Thymus (tissue), 14 donors: ENCODE measurements around the gene NPPC. TPM values are rescaled to one million over a fixed set of nuclear protein-coding genes. Genes with fewer than 3 reads are reported as not detected.
A peak's percentile ranks its signal among the peaks of the same experiment; 100 is the strongest.

Experiments
- DNase-seq, 9 donors: peaks; one replicate each; pipeline ENCODE4 v3.0.0-alpha.2; 2013; ENCODE audit warnings: low spot score in 9 of 9, low read depth in 6 of 9, missing footprints in 1 of 9
- H3K27ac ChIP-seq, 2 donors: one replicate each; pipeline ENCODE4 v1.5.1; 2013; ENCODE audit warnings: control low read depth in 1 of 2, low read depth in 1 of 2, low read length in 1 of 2, mild to moderate bottlenecking in 1 of 2, moderate library complexity in 1 of 2
- H3K27me3 ChIP-seq, 2 donors: one replicate each; pipeline ENCODE4 v1.5.1; 2013; ENCODE audit warnings: low read length in 1 of 2; ENCODE audit not compliant: control insufficient read depth in 2 of 2, insufficient read depth in 1 of 2
- H3K36me3 ChIP-seq, 2 donors: one replicate each; pipeline ENCODE4 v1.5.1; 2013; ENCODE audit warnings: low read length in 1 of 2, mild to moderate bottlenecking in 1 of 2, moderate library complexity in 1 of 2; ENCODE audit not compliant: control insufficient read depth in 2 of 2, insufficient read depth in 2 of 2
- H3K4me1 ChIP-seq, 2 donors: one replicate each; pipeline ENCODE4 v1.5.1; 2013; ENCODE audit warnings: low read length in 2 of 2; ENCODE audit not compliant: control insufficient read depth in 2 of 2, insufficient read depth in 2 of 2
- H3K4me3 ChIP-seq, 2 donors: one replicate each; pipeline ENCODE4 v1.5.1; 2013; ENCODE audit warnings: low read length in 2 of 2, control low read depth in 1 of 2, mild to moderate bottlenecking in 1 of 2
- H3K9me3 ChIP-seq, 2 donors: one replicate each; pipeline ENCODE4 v1.5.1; 2013; ENCODE audit warnings: low read length in 1 of 2, mild to moderate bottlenecking in 1 of 2; ENCODE audit not compliant: control insufficient read depth in 2 of 2, insufficient read depth in 1 of 2
- WGBS: extraction: QIAGEN DNeasy Blood & Tissue Kit; methylation state at CpG from one replicate; pipeline ENCODE4 v1.1.7; 2013; 5-methylcytosine and 5-hydroxymethylcytosine counted together
- long read RNA-seq, 10 donors: transcript quantifications; one replicate each; lab custom pipeline, GENCODE V29; 2026
- polyA plus RNA-seq: library from polyadenylated mRNA; stranded (reverse); fragments of 200-250 nt; gene quantifications from one replicate; pipeline ENCODE4 v1.2.3, GENCODE V29; 2013
- total RNA-seq: library from RNA; stranded (reverse); fragments of 120-200 nt; gene quantifications from one replicate; pipeline ENCODE4 v1.2.4, GENCODE V29; 2013
- donor health status: healthy.

Gene NPPC
- total RNA-seq (8.5 TPM), polyA plus RNA-seq (2.3 TPM)
- long read RNA-seq, donor 1, partial matches to known transcripts = 0 of 1 reads
- long read RNA-seq, donor 1, other reads (novel, unspliced or antisense) = 0 of 1 reads
- long read RNA-seq, donor 2, transcript NPPC-202 (3 exons, 1,051 nt) = major isoform, 10 of 11 reads
- long read RNA-seq, donor 2, partial matches to known transcripts = 0 of 11 reads
- long read RNA-seq, donor 2, other reads (novel, unspliced or antisense) = 0 of 11 reads
- long read RNA-seq, donor 3, transcript NPPC-202 (3 exons, 1,051 nt) = major isoform, 14 of 45 reads
- long read RNA-seq, donor 3, partial matches to known transcripts = 29 of 45 reads
- long read RNA-seq, donor 3, other reads (novel, unspliced or antisense) = 0 of 45 reads
- long read RNA-seq, donor 4, partial matches to known transcripts = 10 of 14 reads
- long read RNA-seq, donor 4, other reads (novel, unspliced or antisense) = 0 of 14 reads
- long read RNA-seq, donor 5, transcript NPPC-202 (3 exons, 1,051 nt) = major isoform, 9 of 9 reads
- long read RNA-seq, donor 5, partial matches to known transcripts = 0 of 9 reads
- long read RNA-seq, donor 5, other reads (novel, unspliced or antisense) = 0 of 9 reads
- long read RNA-seq, donor 6, transcript NPPC-202 (3 exons, 1,051 nt) = major isoform, 8 of 9 reads
- long read RNA-seq, donor 6, partial matches to known transcripts = 0 of 9 reads
- long read RNA-seq, donor 6, other reads (novel, unspliced or antisense) = 0 of 9 reads
- long read RNA-seq, donor 7, transcript NPPC-202 (3 exons, 1,051 nt) = major isoform, 13 of 13 reads
- long read RNA-seq, donor 7, partial matches to known transcripts = 0 of 13 reads
- long read RNA-seq, donor 7, other reads (novel, unspliced or antisense) = 0 of 13 reads
- long read RNA-seq, donor 8, partial matches to known transcripts = 0 of 5 reads
- long read RNA-seq, donor 8, other reads (novel, unspliced or antisense) = 0 of 5 reads
- long read RNA-seq, donor 9, transcript NPPC-202 (3 exons, 1,051 nt) = major isoform, 5 of 17 reads
- long read RNA-seq, donor 9, partial matches to known transcripts = 11 of 17 reads
- long read RNA-seq, donor 9, other reads (novel, unspliced or antisense) = 0 of 17 reads
- long read RNA-seq, donor 10, transcript NPPC-202 (3 exons, 1,051 nt) = major isoform, 9 of 17 reads
- long read RNA-seq, donor 10, partial matches to known transcripts = 7 of 17 reads
- long read RNA-seq, donor 10, other reads (novel, unspliced or antisense) = 0 of 17 reads

GRCh38 chr2:231926180-231926741 lies at the start of gene NPPC:
Gene NPPC, minus strand, starts transcription at chr2:231926396. Its CDS starts 147 bp downstream, at chr2:231926249.
- Histone ChIP-seq H3K27me3 (peaks cover 3 to 52% of the 10 kb centered on the region in 2 donors), H3K4me3 (peak within 1 kb of the TSS; percentile 70), H3K4me1 (peaks cover 12 to 44% of the 10 kb centered on the region in 2 donors), H3K36me3 (peaks cover 0 to 13% of the 10 kb centered on the region in 2 donors), H3K27ac (peak within 1 kb of the TSS in 1 of 2 donors; percentile 26), H3K9me3 (no peaks in the 10 kb centered on the region)
- DNase-seq = peak; percentile 64 to 93 (median 85)
- under 1% methylated on average over 54 of the region's 54 CpGs for WGBS

GRCh38 chr2:231975001-231975400 lies 48.8 kb upstream of the NPPC start:
- H3K4me3 ChIP-seq = no peak overlapping the region
- H3K27ac ChIP-seq = no peak overlapping the region
- no peaks in the 10 kb centered on the region for H3K9me3 ChIP-seq
- no peaks in the 10 kb centered on the region for H3K4me1 ChIP-seq
- WGBS = over 99% methylated on average over 2 of the region's 2 CpGs
- H3K36me3 ChIP-seq = peaks cover 3% of the 10 kb centered on the region in 2 donors
- DNase-seq = no peak
- H3K27me3 ChIP-seq = no peaks in the 10 kb centered on the region

- no peaks in the 10 kb centered on the region for H3K4me1 ChIP-seq
- 99% methylated on average over 3 of the region's 3 CpGs for WGBS
Observed at GRCh38 chr2:231970461-231970860, 44.3 kb upstream of the NPPC start.

GRCh38 chr2:231968820-231969219 lies 42.6 kb upstream of the NPPC start:
- 97% methylated on average over 6 of the region's 6 CpGs for WGBS

More at GRCh38 chr2:231970461-231970860, 44.3 kb upstream of the NPPC start:
- Histone ChIP-seq H3K4me3 (no peak overlapping the region), H3K36me3 (peaks cover 3% of the 10 kb centered on the region in 2 donors), H3K9me3 (peaks cover 0 to 6% of the 10 kb centered on the region in 2 donors), H3K27me3 (no peaks in the 10 kb centered on the region), H3K27ac (no peak overlapping the region)
- DNase-seq = no peak

GRCh38 chr2:231966886-231967285 lies 40.7 kb upstream of the NPPC start:
- no peaks in the 10 kb centered on the region for H3K36me3 ChIP-seq
- H3K4me1 ChIP-seq = no peaks in the 10 kb centered on the region
- H3K27ac ChIP-seq = no peak overlapping the region
- H3K27me3 ChIP-seq = no peaks in the 10 kb centered on the region
- H3K4me3 ChIP-seq = no peak overlapping the region
- no peak for DNase-seq
- H3K9me3 ChIP-seq = peaks cover 0 to 6% of the 10 kb centered on the region in 2 donors
- 59% methylated on average over 4 of the region's 4 CpGs for WGBS

More at GRCh38 chr2:231968820-231969219, 42.6 kb upstream of the NPPC start:
- peaks cover 0 to 6% of the 10 kb centered on the region in 2 donors for H3K9me3 ChIP-seq
- no peaks in the 10 kb centered on the region for H3K27me3 ChIP-seq
- no peak for DNase-seq
- no peak overlapping the region for H3K4me3 ChIP-seq
- H3K4me1 ChIP-seq = no peaks in the 10 kb centered on the region
- H3K27ac ChIP-seq = no peak overlapping the region
- peaks cover 3% of the 10 kb centered on the region in 2 donors for H3K36me3 ChIP-seq

GRCh38 chr2:231965102-231965501 lies 38.9 kb upstream of the NPPC start:
- Histone ChIP-seq H3K4me1 (peaks cover 5 to 8% of the 10 kb centered on the region in 2 donors), H3K27me3 (no peaks in the 10 kb centered on the region), H3K36me3 (no peaks in the 10 kb centered on the region), H3K27ac (no peak overlapping the region), H3K4me3 (no peak overlapping the region), H3K9me3 (peaks cover 0 to 6% of the 10 kb centered on the region in 2 donors)
- DNase-seq = no peak
- 90% methylated on average over 1 of the region's 1 CpG for WGBS

- no peaks in the 10 kb centered on the region for H3K27me3 ChIP-seq
- H3K9me3 ChIP-seq = no peaks in the 10 kb centered on the region
- peaks cover 5 to 8% of the 10 kb centered on the region in 2 donors for H3K4me1 ChIP-seq
- H3K36me3 ChIP-seq = no peaks in the 10 kb centered on the region
- peak within 1 kb of the TSS; percentile 95 to 98 for H3K4me3 ChIP-seq
- DNase-seq = peak; percentile 53 to 93 (median 79)
- under 1% methylated on average over 83 of the region's 83 CpGs for WGBS
- H3K27ac ChIP-seq = peak within 1 kb of the TSS; percentile 82 to 88
Observed at GRCh38 chr2:231961349-231962166, 35.4 kb upstream of the NPPC start, which contains the start of gene DIS3L2. Gene DIS3L2, plus strand, starts transcription at chr2:231961713. Its CDS starts 53,215 bp downstream, at chr2:232014928.
